ENCODE results near the gene PIWIL4. TPM values are rescaled to one million over a fixed set of nuclear protein-coding genes. Genes with fewer than 3 reads are reported as not detected.

PIWIL4 gene
- polyA plus RNA-seq, 1 donor from 2014 or later = 1.3 TPM

DNA sequence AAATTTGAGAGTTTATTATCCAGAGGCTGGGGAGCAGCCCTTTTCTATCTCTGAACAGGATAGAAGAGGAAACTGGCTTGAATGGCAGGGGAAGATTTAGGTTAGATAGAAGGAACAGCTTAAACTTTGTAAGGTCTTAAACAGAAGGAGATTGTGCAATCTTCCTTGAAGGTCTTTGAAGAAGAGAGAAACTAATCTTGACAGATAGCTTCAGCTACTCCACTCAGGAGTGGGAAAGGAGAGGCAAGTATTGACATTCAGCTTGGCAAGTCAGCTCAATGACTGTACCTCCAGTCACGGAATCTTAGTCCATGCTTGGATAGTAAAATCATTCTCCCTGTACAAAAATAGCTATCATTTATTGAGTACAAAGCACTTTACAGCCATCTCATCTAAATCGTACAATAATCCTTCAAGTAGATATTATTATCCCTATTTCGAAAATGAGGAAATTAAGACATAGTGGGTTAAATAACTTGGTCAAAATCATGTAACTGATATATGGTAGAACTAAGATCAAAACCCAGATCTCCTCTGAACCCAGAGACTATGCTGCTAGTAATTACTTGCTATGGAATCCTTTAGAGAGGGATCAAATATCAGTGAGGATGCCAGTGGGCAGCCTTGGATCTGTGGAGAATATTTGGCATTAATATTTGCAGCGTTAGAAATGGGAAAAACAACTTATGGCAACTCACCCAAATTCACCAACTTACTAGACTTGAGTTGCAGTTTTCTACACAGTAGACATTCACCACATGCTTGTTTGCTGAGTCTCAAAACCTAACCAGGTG, 40.3 kb upstream of the PIWIL4 start:
- no peak for TF ChIP-seq POLR2AphosphoS5 (IDR thresholded peaks at IDR 0.05)
- TF ChIP-seq SMC3 (conservative IDR thresholded peaks at IDR 0.05; ENCODE audit: poor library complexity) = no peak
- TF ChIP-seq TAF1 (IDR thresholded peaks at IDR 0.05; ENCODE audit: low read depth) = no peak
- TF ChIP-seq, protein P1, sequence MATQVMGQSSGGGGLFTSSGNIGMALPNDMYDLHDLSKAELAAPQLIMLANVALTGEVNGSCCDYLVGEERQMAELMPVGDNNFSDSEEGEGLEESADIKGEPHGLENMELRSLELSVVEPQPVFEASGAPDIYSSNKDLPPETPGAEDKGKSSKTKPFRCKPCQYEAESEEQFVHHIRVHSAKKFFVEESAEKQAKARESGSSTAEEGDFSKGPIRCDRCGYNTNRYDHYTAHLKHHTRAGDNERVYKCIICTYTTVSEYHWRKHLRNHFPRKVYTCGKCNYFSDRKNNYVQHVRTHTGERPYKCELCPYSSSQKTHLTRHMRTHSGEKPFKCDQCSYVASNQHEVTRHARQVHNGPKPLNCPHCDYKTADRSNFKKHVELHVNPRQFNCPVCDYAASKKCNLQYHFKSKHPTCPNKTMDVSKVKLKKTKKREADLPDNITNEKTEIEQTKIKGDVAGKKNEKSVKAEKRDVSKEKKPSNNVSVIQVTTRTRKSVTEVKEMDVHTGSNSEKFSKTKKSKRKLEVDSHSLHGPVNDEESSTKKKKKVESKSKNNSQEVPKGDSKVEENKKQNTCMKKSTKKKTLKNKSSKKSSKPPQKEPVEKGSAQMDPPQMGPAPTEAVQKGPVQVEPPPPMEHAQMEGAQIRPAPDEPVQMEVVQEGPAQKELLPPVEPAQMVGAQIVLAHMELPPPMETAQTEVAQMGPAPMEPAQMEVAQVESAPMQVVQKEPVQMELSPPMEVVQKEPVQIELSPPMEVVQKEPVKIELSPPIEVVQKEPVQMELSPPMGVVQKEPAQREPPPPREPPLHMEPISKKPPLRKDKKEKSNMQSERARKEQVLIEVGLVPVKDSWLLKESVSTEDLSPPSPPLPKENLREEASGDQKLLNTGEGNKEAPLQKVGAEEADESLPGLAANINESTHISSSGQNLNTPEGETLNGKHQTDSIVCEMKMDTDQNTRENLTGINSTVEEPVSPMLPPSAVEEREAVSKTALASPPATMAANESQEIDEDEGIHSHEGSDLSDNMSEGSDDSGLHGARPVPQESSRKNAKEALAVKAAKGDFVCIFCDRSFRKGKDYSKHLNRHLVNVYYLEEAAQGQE (IDR thresholded peaks at IDR 0.05; ENCODE audit: borderline replicate concordance) = no peak
- TF ChIP-seq RAD21 (conservative IDR thresholded peaks at IDR 0.05) = no peak
- TF ChIP-seq MXI1 (conservative IDR thresholded peaks at IDR 0.05; ENCODE audit: poor library complexity, severe bottlenecking) = no peak
- no peak for TF ChIP-seq EP300 (conservative IDR thresholded peaks at IDR 0.05; ENCODE audit: poor library complexity, severe bottlenecking)
- no peak for TF ChIP-seq EZH2 (IDR thresholded peaks at IDR 0.05; ENCODE audit: borderline replicate concordance, insufficient read depth, low read length, poor library complexity, severe bottlenecking)
- TF ChIP-seq, protein P2, sequence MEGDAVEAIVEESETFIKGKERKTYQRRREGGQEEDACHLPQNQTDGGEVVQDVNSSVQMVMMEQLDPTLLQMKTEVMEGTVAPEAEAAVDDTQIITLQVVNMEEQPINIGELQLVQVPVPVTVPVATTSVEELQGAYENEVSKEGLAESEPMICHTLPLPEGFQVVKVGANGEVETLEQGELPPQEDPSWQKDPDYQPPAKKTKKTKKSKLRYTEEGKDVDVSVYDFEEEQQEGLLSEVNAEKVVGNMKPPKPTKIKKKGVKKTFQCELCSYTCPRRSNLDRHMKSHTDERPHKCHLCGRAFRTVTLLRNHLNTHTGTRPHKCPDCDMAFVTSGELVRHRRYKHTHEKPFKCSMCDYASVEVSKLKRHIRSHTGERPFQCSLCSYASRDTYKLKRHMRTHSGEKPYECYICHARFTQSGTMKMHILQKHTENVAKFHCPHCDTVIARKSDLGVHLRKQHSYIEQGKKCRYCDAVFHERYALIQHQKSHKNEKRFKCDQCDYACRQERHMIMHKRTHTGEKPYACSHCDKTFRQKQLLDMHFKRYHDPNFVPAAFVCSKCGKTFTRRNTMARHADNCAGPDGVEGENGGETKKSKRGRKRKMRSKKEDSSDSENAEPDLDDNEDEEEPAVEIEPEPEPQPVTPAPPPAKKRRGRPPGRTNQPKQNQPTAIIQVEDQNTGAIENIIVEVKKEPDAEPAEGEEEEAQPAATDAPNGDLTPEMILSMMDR (IDR thresholded peaks at IDR 0.05; ENCODE audit: poor library complexity, severe bottlenecking) = no peak

DNA sequence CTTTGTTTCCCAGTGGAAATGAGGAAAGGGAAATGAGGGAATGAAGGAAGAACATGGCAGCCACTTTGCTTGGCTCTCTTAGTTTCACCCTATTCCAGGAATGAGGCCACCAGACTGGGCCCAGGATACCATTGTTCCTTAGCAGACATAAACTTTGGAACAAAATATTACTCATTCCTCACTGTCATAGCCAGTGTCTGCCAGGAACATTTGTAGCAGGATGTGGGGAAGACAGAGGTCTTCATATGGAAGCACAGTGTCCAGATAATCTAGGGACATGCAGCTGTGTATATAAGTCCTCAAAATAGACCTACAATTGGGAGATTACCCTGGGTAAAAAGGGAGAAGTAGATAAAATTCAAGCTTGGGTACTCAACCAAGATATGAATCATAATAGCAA, 38.6 kb upstream of the PIWIL4 start:
- Histone ChIP-seq H4K20me1 (ENCODE audit: insufficient read depth) (no peaks in the 10 kb centered on the region), H3K36me3 (ENCODE audit: insufficient read depth, low read length) (no peaks in the 10 kb centered on the region), H3K9me2 (ENCODE audit: insufficient read depth, low read length) (no peaks in the 10 kb centered on the region), H3K27ac (ENCODE audit: low read length) (no peak overlapping the region), H3K79me2 (replicated peaks; ENCODE audit: insufficient read depth, low read length) (no peaks in the 10 kb centered on the region), H3K4me3 (ENCODE audit: low read length) (no peak overlapping the region), H3K27me3 (ENCODE audit: insufficient read depth, low read depth, low read length) (no peaks in the 10 kb centered on the region), H2AFZ (ENCODE audit: low read depth, low read length) (no peak overlapping the region), H3F3A (ENCODE audit: insufficient read depth, low read length, poor library complexity, severe bottlenecking) (no peaks in the 10 kb centered on the region), H3K4me2 (ENCODE audit: low read length) (no peak overlapping the region), H3K9me3 (ENCODE audit: low read length) (no peaks in the 10 kb centered on the region), H3K9ac (ENCODE audit: low read length) (no peak overlapping the region)
- TF ChIP-seq, protein P2 (IDR thresholded peaks at IDR 0.05; ENCODE audit: poor library complexity, severe bottlenecking) = no peak
- TF ChIP-seq MXI1 (conservative IDR thresholded peaks at IDR 0.05; ENCODE audit: poor library complexity, severe bottlenecking) (no peak), TAF1 (IDR thresholded peaks at IDR 0.05; ENCODE audit: low read depth) (no peak), SMC3 (conservative IDR thresholded peaks at IDR 0.05; ENCODE audit: poor library complexity) (no peak), EZH2 (IDR thresholded peaks at IDR 0.05; ENCODE audit: borderline replicate concordance, insufficient read depth, low read length, poor library complexity, severe bottlenecking) (no peak), POLR2AphosphoS5 (IDR thresholded peaks at IDR 0.05) (no peak), RAD21 (conservative IDR thresholded peaks at IDR 0.05) (no peak), EP300 (conservative IDR thresholded peaks at IDR 0.05; ENCODE audit: poor library complexity, severe bottlenecking) (no peak)
- TF ChIP-seq, protein P1 (IDR thresholded peaks at IDR 0.05; ENCODE audit: borderline replicate concordance) = no peak

More for the DNA sequence above, 40.3 kb upstream of the PIWIL4 start:
- H3K4me2 ChIP-seq (ENCODE audit: low read length) = no peak overlapping the region
- H3K27ac ChIP-seq (ENCODE audit: low read length) = no peak overlapping the region
- H3K9me2 ChIP-seq (ENCODE audit: insufficient read depth, low read length) = no peaks in the 10 kb centered on the region
- H4K20me1 ChIP-seq (ENCODE audit: insufficient read depth) = no peaks in the 10 kb centered on the region
- H3K9ac ChIP-seq (ENCODE audit: low read length) = no peak overlapping the region
- no peaks in the 10 kb centered on the region for H3K36me3 ChIP-seq (ENCODE audit: insufficient read depth, low read length)
- H2AFZ ChIP-seq (ENCODE audit: low read depth, low read length) = no peak overlapping the region
- no peaks in the 10 kb centered on the region for H3K9me3 ChIP-seq (ENCODE audit: low read length)
- H3F3A ChIP-seq (ENCODE audit: insufficient read depth, low read length, poor library complexity, severe bottlenecking) = no peaks in the 10 kb centered on the region
- H3K79me2 ChIP-seq (replicated peaks; ENCODE audit: insufficient read depth, low read length) = no peaks in the 10 kb centered on the region
- H3K27me3 ChIP-seq (ENCODE audit: insufficient read depth, low read depth, low read length) = no peaks in the 10 kb centered on the region
- no peak overlapping the region for H3K4me3 ChIP-seq (ENCODE audit: low read length)
